Skeletal muscle tissue (tissue), 4 donors: ENCODE data around the gene ARV1. TPM values are rescaled to one million over a fixed set of nuclear protein-coding genes. Genes with fewer than 3 reads are reported as not detected.

ENCODE experiments used
- H3K27ac ChIP-seq: one replicate; pipeline ENCODE4 v1.7.0; 2013; ENCODE audit warnings: mild to moderate bottlenecking, low read depth, low read length, inconsistent platforms
- H3K27me3 ChIP-seq, 3 donors: one replicate each; pipeline ENCODE4 v1.7.0; 2013; ENCODE audit warnings: low read length in 3 of 3; ENCODE audit not compliant: control insufficient read depth in 3 of 3, insufficient read depth in 3 of 3
- H3K36me3 ChIP-seq, 3 donors: one replicate each; pipeline ENCODE4 v1.7.0; 2013; ENCODE audit warnings: low read length in 3 of 3; ENCODE audit not compliant: control insufficient read depth in 3 of 3, insufficient read depth in 3 of 3
- H3K4me1 ChIP-seq, 3 donors: one replicate each; pipeline ENCODE4 v1.7.0; 2013; ENCODE audit warnings: low read length in 3 of 3, mild to moderate bottlenecking in 3 of 3; ENCODE audit not compliant: control insufficient read depth in 3 of 3, insufficient read depth in 3 of 3
- H3K4me3 ChIP-seq, 3 donors: one replicate each; pipeline ENCODE4 v1.7.0; 2013; ENCODE audit warnings: low read length in 3 of 3
- H3K9ac ChIP-seq, 3 donors: one replicate each; pipeline ENCODE4 v1.7.0; 2013; ENCODE audit warnings: low read length in 3 of 3, mild to moderate bottlenecking in 3 of 3, moderate library complexity in 2 of 3, low read depth in 1 of 3
- H3K9me3 ChIP-seq, 3 donors: one replicate each; pipeline ENCODE4 v1.7.0; 2013; ENCODE audit warnings: low read length in 3 of 3; ENCODE audit not compliant: control insufficient read depth in 3 of 3
- total RNA-seq: library from RNA; depleted of rRNA; stranded (reverse); fragments of >200 nt; gene quantifications from one replicate; pipeline ENCODE4 v1.2.3, GENCODE V29; 2014
- donor health status: Osteomylitis.

The ARV1 gene
- total RNA-seq: 10.4 TPM

DNA sequence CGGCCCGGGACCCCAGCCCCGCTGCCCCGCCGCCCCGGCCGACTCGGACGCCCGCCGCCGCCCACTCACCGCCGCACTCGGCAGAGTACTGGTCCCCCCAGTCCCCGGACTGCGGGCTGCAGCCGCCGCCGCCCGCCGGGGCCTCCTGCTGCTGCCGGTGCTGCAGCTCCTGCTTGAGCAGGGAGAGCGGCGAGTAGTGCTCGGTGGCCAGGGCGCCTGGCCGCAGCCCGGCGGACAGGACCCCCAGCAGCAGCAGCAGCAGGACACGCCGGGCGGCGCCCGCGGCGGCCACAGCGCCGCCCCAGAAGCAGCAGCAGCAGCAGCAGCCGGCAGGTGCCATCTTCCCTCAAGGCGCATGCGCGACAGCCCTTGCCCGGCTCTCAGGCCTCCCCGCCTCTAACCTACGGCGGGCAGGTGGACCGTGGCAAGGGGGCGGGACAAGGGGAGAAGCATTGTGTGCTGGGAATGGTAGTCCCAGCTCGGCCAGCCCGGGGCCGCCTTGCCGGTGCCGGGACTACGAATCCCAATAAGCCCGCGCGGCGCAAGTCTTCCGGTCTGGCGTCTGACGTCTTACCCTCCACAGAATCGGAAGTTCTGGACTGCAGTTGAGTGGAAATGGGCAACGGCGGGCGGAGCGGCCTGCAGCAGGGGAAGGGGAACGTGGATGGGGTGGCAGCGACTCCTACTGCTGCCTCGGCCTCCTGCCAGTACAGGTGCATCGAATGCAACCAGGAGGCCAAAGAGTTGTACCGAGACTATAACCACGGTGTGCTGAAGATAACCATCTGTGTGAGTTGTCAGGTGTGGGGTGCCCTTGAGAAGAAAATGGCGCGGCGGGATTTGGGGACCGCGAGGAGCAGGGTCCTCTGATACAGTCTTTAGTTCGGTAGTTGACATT is at the start of gene ARV1, which contains the start of gene TTC13:
TSS of gene ARV1 (plus strand) at position 604 of the 898 bp plus-strand sequence. CDS start at position 616, 12 bp downstream.
TSS of gene TTC13 (minus strand) at position 371 of the 898 bp plus-strand sequence. CDS start at position 340, 31 bp downstream.
- Histone ChIP-seq H3K4me3 (peak within 1 kb of the TSS; percentile 95 to 97 (median 95)), H3K4me1 (peaks cover 4 to 18% (median 15%) of the 10 kb centered on the region in 3 donors), H3K36me3 (peaks cover 2 to 8% (median 5%) of the 10 kb centered on the region in 3 donors), H3K9me3 (no peaks in the 10 kb centered on the region), H3K9ac (peak within 1 kb of the TSS; percentile 66 to 86 (median 80)), H3K27me3 (no peaks in the 10 kb centered on the region), H3K27ac (peak within 1 kb of the TSS; percentile 39)

DNA sequence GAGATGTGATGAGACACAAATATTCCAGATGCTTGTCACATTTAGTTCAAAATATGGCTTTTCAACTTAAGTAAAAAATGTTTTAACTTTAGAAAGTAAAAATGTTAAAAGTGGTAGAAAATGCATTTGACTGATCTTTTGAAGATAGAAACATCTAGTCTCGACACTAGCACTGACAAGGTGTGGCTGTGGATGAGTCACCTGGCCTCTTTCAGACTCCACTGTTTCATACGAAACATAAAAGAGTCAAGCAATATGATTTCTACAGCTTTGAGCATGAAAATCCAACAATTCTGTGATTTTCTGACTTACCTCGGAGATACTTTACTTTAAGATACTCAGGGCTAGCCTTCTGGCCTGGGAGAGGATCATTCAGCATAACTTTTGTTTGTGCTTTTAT is 47.9 kb upstream of the ARV1 start:
- no peaks in the 10 kb centered on the region for H3K4me1 ChIP-seq
- H3K9ac ChIP-seq: no peak overlapping the region
- H3K36me3 ChIP-seq: peaks cover 8 to 36% (median 10%) of the 10 kb centered on the region in 3 donors
- no peak overlapping the region for H3K27ac ChIP-seq
- no peak overlapping the region for H3K4me3 ChIP-seq
- no peaks in the 10 kb centered on the region for H3K27me3 ChIP-seq
- no peaks in the 10 kb centered on the region for H3K9me3 ChIP-seq

DNA sequence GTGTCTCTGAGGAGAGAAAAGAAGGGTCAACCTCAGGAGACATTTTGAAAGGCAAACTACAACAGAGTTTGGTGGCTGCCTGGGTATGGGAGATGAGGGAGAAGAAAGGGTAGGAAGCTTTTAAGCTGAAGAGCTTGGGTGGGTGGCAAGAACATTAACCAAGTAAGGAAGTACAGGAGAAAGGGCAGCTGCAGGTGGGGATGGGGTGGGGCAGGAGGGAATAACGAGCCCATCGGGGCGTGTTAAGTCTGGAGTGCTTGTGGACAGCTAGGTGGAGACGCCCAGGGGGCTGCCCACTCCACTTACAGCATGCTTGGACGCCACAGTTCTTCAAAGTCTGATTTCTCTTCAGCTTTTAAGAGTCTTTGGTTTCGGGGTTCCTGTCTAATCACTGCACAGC is 43.0 kb upstream of the ARV1 start:
- Histone ChIP-seq H3K9ac (no peak overlapping the region), H3K36me3 (peaks cover 4 to 34% (median 5%) of the 10 kb centered on the region in 3 donors), H3K4me3 (no peak overlapping the region), H3K4me1 (no peaks in the 10 kb centered on the region), H3K27me3 (no peaks in the 10 kb centered on the region), H3K9me3 (no peaks in the 10 kb centered on the region), H3K27ac (no peak overlapping the region)

DNA sequence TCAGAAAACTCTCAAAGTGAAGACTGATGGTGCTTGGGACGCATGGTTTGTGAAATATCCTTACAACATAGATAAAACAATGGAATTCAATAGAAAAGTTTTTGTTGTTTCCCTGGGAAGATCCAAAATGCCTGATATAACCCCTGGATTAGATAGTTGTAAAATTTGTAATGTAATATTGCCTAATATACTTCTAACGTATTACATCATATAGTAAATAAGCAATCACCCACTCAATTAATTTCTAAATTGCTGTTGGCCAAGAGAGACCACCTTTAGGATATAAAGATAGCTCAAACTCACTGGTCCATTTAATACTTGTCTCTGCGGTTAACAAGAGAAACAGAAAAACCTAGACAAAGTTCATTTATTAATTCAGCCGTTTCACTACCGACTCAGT is 42.4 kb upstream of the ARV1 start:
- H3K9me3 ChIP-seq: no peaks in the 10 kb centered on the region
- no peak overlapping the region for H3K27ac ChIP-seq
- H3K36me3 ChIP-seq: peaks cover 0 to 28% (median 5%) of the 10 kb centered on the region in 3 donors
- H3K9ac ChIP-seq: no peak overlapping the region
- H3K27me3 ChIP-seq: no peaks in the 10 kb centered on the region
- no peak overlapping the region for H3K4me3 ChIP-seq
- no peaks in the 10 kb centered on the region for H3K4me1 ChIP-seq

DNA sequence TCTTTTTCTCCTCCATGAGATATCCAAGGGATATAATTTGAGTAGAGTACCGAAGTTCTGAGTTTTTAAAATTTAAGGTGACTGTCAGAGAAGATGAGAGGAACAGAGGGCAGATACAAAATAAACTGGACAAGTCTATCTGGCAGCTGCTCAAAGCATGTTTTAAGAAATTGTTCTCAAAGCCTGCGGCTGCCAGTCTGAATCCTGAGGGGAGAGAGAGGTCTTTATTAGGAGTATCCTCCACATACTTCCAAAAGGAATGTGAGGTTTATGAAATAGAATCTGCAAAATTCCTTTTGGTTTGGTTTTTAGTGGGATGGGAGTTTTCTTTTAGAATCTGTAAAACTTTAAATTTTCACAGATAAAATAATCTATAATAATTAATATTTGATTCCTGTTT is 41.5 kb upstream of the ARV1 start:
- H3K9ac ChIP-seq: no peak overlapping the region
- H3K27ac ChIP-seq: no peak overlapping the region
- no peaks in the 10 kb centered on the region for H3K9me3 ChIP-seq
- H3K36me3 ChIP-seq: peaks cover 0 to 23% (median 5%) of the 10 kb centered on the region in 3 donors
- no peaks in the 10 kb centered on the region for H3K27me3 ChIP-seq
- no peak overlapping the region for H3K4me3 ChIP-seq
- no peaks in the 10 kb centered on the region for H3K4me1 ChIP-seq

DNA sequence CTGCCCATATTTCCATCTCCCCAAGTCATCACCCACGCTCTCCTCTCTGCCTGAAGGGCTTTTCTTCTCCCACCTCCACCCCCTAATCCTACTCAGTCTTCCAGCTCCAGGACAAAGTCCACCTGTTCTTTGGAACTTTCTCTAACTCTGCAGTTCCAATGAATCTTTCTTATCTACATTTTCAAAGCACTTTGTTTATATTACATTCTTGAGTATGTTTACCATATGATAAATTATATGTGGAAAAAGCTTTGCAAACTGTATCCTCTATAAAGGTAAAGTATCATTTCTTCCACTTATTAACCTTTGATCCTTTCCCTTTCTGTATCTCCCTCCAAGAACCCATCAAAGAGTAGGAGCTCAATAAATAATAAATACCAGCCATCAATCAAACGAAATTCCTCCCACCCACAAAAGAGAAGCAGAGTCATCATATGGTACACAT is 39.9 kb upstream of the ARV1 start:
- no peak overlapping the region for H3K27ac ChIP-seq
- no peaks in the 10 kb centered on the region for H3K4me1 ChIP-seq
- no peak overlapping the region for H3K4me3 ChIP-seq
- H3K27me3 ChIP-seq: no peaks in the 10 kb centered on the region
- H3K36me3 ChIP-seq: peaks cover 0 to 24% (median 5%) of the 10 kb centered on the region in 3 donors
- no peak overlapping the region for H3K9ac ChIP-seq
- no peaks in the 10 kb centered on the region for H3K9me3 ChIP-seq

DNA sequence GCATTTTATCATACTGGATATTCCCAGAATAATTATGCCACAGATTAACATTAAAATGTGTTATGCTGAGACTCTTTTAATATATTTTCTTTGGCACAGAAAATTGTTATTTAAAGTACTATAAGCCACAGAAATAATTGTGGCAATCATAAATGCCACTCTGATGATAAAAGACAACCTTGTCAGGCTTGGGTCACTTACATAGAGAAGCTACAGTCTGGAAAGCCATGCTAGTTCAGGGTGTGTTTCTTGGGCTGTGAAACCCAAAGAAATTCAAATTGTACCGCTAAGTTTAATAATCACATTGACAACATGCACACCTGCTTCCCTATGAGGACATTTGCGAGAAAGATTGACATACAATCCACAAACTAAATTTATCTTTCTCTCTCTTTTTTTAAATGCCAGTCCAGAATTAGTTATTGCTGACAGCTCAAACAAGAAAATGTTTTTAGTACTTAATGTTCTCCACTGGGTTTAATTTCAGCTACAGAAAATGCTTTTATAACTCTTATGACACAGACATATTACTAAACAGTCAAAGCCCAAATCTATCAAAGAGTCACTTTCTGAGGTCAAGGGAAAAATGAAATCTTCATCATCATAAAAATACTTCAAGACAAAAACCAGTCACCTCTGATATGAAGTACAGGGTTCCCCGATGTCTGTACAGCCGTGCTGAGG is 38.9 kb upstream of the ARV1 start:
- Histone ChIP-seq H3K27me3 (no peaks in the 10 kb centered on the region), H3K4me1 (no peaks in the 10 kb centered on the region), H3K9ac (no peak overlapping the region), H3K36me3 (peaks cover under 1 to 21% (median 7%) of the 10 kb centered on the region in 3 donors), H3K27ac (no peak overlapping the region), H3K9me3 (no peaks in the 10 kb centered on the region), H3K4me3 (no peak overlapping the region)

DNA sequence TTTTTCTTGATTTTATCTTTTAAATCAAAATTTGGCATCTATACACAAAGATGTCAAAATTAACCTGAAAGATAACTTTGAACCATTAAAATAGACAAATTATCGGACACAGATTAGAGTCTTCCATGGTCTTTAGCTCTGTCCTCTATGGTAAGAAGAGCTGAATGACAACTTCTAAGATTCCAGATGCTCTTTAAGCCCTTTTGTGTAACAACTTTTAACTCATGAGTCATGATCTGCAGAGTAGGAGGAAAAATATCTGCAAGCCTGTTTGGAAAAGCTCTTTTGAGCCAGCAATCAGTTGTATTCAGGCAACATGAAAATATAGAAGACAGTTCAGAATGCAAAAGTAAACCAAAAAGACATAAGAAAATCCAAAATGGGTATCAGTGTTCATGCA is 38.0 kb upstream of the ARV1 start:
- Histone ChIP-seq H3K4me1 (no peaks in the 10 kb centered on the region), H3K9ac (no peak overlapping the region), H3K27me3 (no peaks in the 10 kb centered on the region), H3K4me3 (no peak overlapping the region), H3K9me3 (no peaks in the 10 kb centered on the region), H3K27ac (no peak overlapping the region), H3K36me3 (peaks cover 2 to 16% (median 11%) of the 10 kb centered on the region in 3 donors)

DNA sequence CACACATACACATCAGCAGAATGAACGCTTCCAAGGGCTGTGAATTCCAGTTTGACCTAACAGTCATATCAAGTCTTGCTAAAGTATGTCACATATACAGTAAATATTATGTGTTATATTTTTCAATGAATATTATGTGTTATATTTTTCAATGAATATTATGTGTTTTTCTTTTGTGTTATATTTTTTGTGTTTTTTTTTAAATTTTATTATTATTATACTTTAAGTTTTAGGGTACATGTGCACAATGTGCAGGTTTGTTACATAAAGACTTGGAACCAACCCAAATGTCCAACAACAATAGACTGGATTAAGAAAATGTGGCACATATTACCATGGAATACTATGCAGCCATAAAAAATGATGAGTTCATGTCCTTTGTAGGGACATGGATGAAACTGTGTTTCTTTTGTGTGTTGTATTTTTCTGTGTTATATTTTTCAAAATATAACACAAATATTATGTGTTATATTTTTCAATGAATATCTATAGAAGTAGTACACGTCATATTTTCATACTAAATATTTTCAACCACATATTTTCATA is 35.8 kb upstream of the ARV1 start:
- H3K9ac ChIP-seq: no peak overlapping the region
- no peak overlapping the region for H3K4me3 ChIP-seq
- no peaks in the 10 kb centered on the region for H3K27me3 ChIP-seq
- no peaks in the 10 kb centered on the region for H3K4me1 ChIP-seq
- H3K9me3 ChIP-seq: no peaks in the 10 kb centered on the region
- peaks cover 2 to 15% (median 11%) of the 10 kb centered on the region in 3 donors for H3K36me3 ChIP-seq
- no peak overlapping the region for H3K27ac ChIP-seq
